ENCODE results near the gene SLC16A7. TPM values are rescaled to one million over a fixed set of nuclear protein-coding genes. Genes with fewer than 3 reads are reported as not detected.

SLC16A7 gene
- total and polyA plus RNA-seq, 9 of the 15 experiments (the other 6 are each of a cell fraction or from before 2014, with no cell fraction given): 0.18 TPM; not detected in 8

GRCh38 chr12:59792647-59793046 is 196.8 kb downstream of the SLC16A7 start (continued):
- no peak for TF ChIP-seq STAT6 (CRISPR knock-in tag; IDR thresholded peaks at IDR 0.05)
- TF ChIP-seq CHAMP1 (IDR thresholded peaks at IDR 0.05): no peak
- TF ChIP-seq EWSR1 (IDR thresholded peaks at IDR 0.05; ENCODE audit: borderline replicate concordance, low read depth, partially characterized antibody): no peak

GRCh38 chr12:59803735-59804134 is 207.9 kb downstream of the SLC16A7 start:
- H3K4me2 ChIP-seq (ENCODE audit: insufficient read depth, low read length): no peak overlapping the region
- H3K36me3 ChIP-seq (ENCODE audit: control insufficient read depth, insufficient read depth, low read length): no peaks in the 10 kb centered on the region
- intact Hi-C loops (cut with micrococcal nuclease): no loop called here
- ChIA-PET CTCF (ENCODE audit: low intra/inter-chr PET ratio) (no interaction called here), POLR2A (no interaction called here)
- DNase-seq (ENCODE audit: extremely low read depth in 1 of 4, low spot score in 3 of 4) (no peak), FAIRE-seq (no peak), ATAC-seq (no peak)
- H4K20me1 ChIP-seq (replicated peaks; ENCODE audit: control insufficient read depth, insufficient read depth, low read length): no peaks in the 10 kb centered on the region
- no peaks in the 10 kb centered on the region for H3K9me3 ChIP-seq (replicated peaks; ENCODE audit: control insufficient read depth, insufficient read depth, low read depth, low read length)
- BruUV-seq (replicated peaks): no TSS peak
- WGBS (ENCODE audit: insufficient coverage, low coverage, missing lambda C conversion rate): 0% methylated on average over 1 of the region's 1 CpG
- in situ Hi-C loops (cut with MboI): no loop called here
- H3K9me1 ChIP-seq (ENCODE audit: control insufficient read depth, insufficient read depth, low read length): no peaks in the 10 kb centered on the region
- H3K4me1 ChIP-seq (replicated peaks in 1 of 2; ENCODE audit: control insufficient read depth in 2 of 2, insufficient read depth in 2 of 2, low read length in 2 of 2): no peaks in the 10 kb centered on the region
- H3K79me2 ChIP-seq (ENCODE audit: control insufficient read depth, insufficient read depth, low read length): no peaks in the 10 kb centered on the region
- H3K4me3 ChIP-seq: no peak overlapping the region
- no peak overlapping the region for H3K9ac ChIP-seq (ENCODE audit: insufficient read depth in 1 of 2, low read depth in 2 of 2, low read length in 2 of 2)
- H3K27ac ChIP-seq (ENCODE audit: extremely low read depth, low read depth, low read length): no peak overlapping the region
- H2AFZ ChIP-seq (ENCODE audit: low read depth, low read length): no peak overlapping the region
- no peak for TF ChIP-seq BCOR (IDR thresholded peaks at IDR 0.05)
- TF ChIP-seq RERE (CRISPR knock-in tag; IDR thresholded peaks at IDR 0.05; ENCODE audit: borderline replicate concordance): no peak
- no peak for TF ChIP-seq ASH1L (IDR thresholded peaks at IDR 0.05; ENCODE audit: borderline replicate concordance, low read depth, partially characterized antibody)
- TF ChIP-seq POLR2B (IDR thresholded peaks at IDR 0.05; ENCODE audit: low read depth, partially characterized antibody): no peak
- H3K27me3 ChIP-seq (ENCODE audit: control insufficient read depth in 2 of 2, insufficient read depth in 2 of 2, low read length in 2 of 2): no peaks in the 10 kb centered on the region
